ENCODE results near the gene CABLES1. TPM values are rescaled to one million over a fixed set of nuclear protein-coding genes. Genes with fewer than 3 reads are reported as not detected.

Gene CABLES1
- total and polyA plus RNA-seq, 2 donors from 2014 or later: 7.6 to 40.5 TPM

GRCh38 chr18:23159344-23159743 is 24.1 kb downstream of the CABLES1 start:
- Histone ChIP-seq H3K9me3 (ENCODE audit: control insufficient read depth in 2 of 3, insufficient read depth in 1 of 3, low read length in 3 of 3) (no peaks in the 10 kb centered on the region), H3K27me3 (ENCODE audit: control insufficient read depth, insufficient read depth, low read length) (no peaks in the 10 kb centered on the region), H3K27ac (ENCODE audit: low read depth in 2 of 2, low read length in 2 of 2) (peak overlapping the region in 1 of 2 donors; percentile 15), H3K9ac (ENCODE audit: low read length in 3 of 3) (no peak overlapping the region), H3K4me3 (ENCODE audit: low read length in 3 of 3) (no peak overlapping the region), H3K4me1 (ENCODE audit: control insufficient read depth in 2 of 3, insufficient read depth in 2 of 3, low read depth in 1 of 3, low read length in 3 of 3) (peaks cover 3 to 6% (median 5%) of the 10 kb centered on the region in 3 donors), H3K36me3 (ENCODE audit: control insufficient read depth in 2 of 3, insufficient read depth in 3 of 3, low read length in 3 of 3) (no peaks in the 10 kb centered on the region)
- FAIRE-seq (peak; percentile 54), DNase-seq (peak in 2 of 5 donors; percentile 14 to 55)
- intact Hi-C loops (cut with DNase I): no loop called here
- no peak for TF ChIP-seq CTCF (IDR thresholded peaks at IDR 0.05; ENCODE audit: borderline replicate concordance, extremely low read depth, insufficient read depth)

- no peaks in the 10 kb centered on the region for H3K9me3 ChIP-seq (ENCODE audit: control insufficient read depth in 2 of 3, insufficient read depth in 1 of 3, low read length in 3 of 3)
- H3K4me3 ChIP-seq (ENCODE audit: low read length in 3 of 3): no peak overlapping the region
- FAIRE-seq (no peak), DNase-seq (peak in 1 of 5 donors; percentile 10)
- H3K4me1 ChIP-seq (ENCODE audit: control insufficient read depth in 2 of 3, insufficient read depth in 2 of 3, low read depth in 1 of 3, low read length in 3 of 3): peaks cover 0 to 5% (median 0%) of the 10 kb centered on the region in 3 donors
- H3K9ac ChIP-seq (ENCODE audit: low read length in 3 of 3): no peak overlapping the region
- no peaks in the 10 kb centered on the region for H3K27me3 ChIP-seq (ENCODE audit: control insufficient read depth, insufficient read depth, low read length)
- no peaks in the 10 kb centered on the region for H3K36me3 ChIP-seq (ENCODE audit: control insufficient read depth in 2 of 3, insufficient read depth in 3 of 3, low read length in 3 of 3)
- no peak for TF ChIP-seq CTCF (IDR thresholded peaks at IDR 0.05; ENCODE audit: borderline replicate concordance, extremely low read depth, insufficient read depth)
- no peak overlapping the region for H3K27ac ChIP-seq (ENCODE audit: low read depth in 2 of 2, low read length in 2 of 2)
- intact Hi-C loops (cut with DNase I): no loop called here
These were observed 27.2 kb downstream of the CABLES1 start for GRCh38 chr18:23162473-23162872.

GRCh38 chr18:23163786-23164533 is 28.7 kb downstream of the CABLES1 start:
- DNase-seq (peak in 4 of 5 donors; percentile 82 to 90 (median 86)), FAIRE-seq (no peak)
- intact Hi-C loops (cut with DNase I): no loop called here
- TF ChIP-seq CTCF (IDR thresholded peaks at IDR 0.05; ENCODE audit: borderline replicate concordance, extremely low read depth, insufficient read depth): no peak
- Histone ChIP-seq H3K9me3 (ENCODE audit: control insufficient read depth in 2 of 3, insufficient read depth in 1 of 3, low read length in 3 of 3) (no peaks in the 10 kb centered on the region), H3K4me1 (ENCODE audit: control insufficient read depth in 2 of 3, insufficient read depth in 2 of 3, low read depth in 1 of 3, low read length in 3 of 3) (peaks cover 0 to 5% (median 0%) of the 10 kb centered on the region in 3 donors), H3K4me3 (ENCODE audit: low read length in 3 of 3) (no peak overlapping the region), H3K27me3 (ENCODE audit: control insufficient read depth, insufficient read depth, low read length) (no peaks in the 10 kb centered on the region), H3K36me3 (ENCODE audit: control insufficient read depth in 2 of 3, insufficient read depth in 3 of 3, low read length in 3 of 3) (no peaks in the 10 kb centered on the region), H3K27ac (ENCODE audit: low read depth in 2 of 2, low read length in 2 of 2) (no peak overlapping the region), H3K9ac (ENCODE audit: low read length in 3 of 3) (no peak overlapping the region)

Measured in kidney (tissue), 14 donors.